Measurements from ENCODE around the gene BYSL. TPM values are rescaled to one million over a fixed set of nuclear protein-coding genes. Genes with fewer than 3 reads are reported as not detected.
A peak's percentile ranks its signal among the peaks of the same experiment; 100 is the strongest.

Gene BYSL
- total RNA-seq, 4 donors from 2014 or later: 6.3 to 19.4 (median 13.0) TPM

DNA sequence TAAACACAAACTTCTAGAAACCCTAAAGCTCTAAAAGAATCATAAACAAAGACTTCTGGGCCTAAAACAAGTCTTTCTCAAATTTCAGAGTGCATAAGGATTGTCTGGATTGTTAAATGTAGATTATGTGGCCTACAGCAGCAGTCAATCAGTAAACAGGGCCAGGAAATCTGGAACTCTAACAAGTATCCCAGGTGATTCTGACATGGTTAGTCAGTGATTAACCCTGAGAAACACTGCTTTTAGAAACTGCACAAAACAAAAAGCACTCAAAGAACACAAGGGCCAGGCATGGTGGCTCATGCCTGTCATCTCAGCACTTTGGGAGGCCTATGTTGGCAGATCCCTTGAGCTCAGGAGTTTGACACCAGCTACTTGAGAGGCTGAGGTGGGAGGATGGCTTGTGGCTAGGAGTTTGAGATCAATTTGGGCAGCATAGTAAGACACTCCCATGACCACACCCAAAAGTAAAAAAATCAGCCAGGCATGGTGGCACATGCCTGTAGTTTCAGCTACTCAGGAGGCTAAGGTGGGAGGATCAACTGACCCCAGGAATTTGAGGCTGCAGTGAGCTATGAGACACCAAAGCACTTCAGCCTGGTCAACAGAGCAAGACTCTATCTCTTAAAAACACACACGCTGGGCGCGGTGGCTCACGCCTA, 6.3 kb upstream of the BYSL start:
- Histone ChIP-seq H3K4me3 (no peak overlapping the region), H3K27ac (no peak overlapping the region), H3K9me3 (no peaks in the 10 kb centered on the region), H3K36me3 (peaks cover 0 to 71% (median 7%) of the 10 kb centered on the region in 3 donors), H3K4me1 (peaks cover 5 to 30% (median 14%) of the 10 kb centered on the region in 3 donors), H3K27me3 (no peaks in the 10 kb centered on the region)
- DNase-seq: no peak
- intact Hi-C loops (cut with DNase I): no loop called here
- WGBS, 2 donors: 98% methylated on average over 4 of the region's 4 CpGs; no CpG with 5 or more reads in 1 of the 2 donors
- TF ChIP-seq POLR2A (IDR thresholded peaks at IDR 0.05): no peak
- TF ChIP-seq, protein P1, sequence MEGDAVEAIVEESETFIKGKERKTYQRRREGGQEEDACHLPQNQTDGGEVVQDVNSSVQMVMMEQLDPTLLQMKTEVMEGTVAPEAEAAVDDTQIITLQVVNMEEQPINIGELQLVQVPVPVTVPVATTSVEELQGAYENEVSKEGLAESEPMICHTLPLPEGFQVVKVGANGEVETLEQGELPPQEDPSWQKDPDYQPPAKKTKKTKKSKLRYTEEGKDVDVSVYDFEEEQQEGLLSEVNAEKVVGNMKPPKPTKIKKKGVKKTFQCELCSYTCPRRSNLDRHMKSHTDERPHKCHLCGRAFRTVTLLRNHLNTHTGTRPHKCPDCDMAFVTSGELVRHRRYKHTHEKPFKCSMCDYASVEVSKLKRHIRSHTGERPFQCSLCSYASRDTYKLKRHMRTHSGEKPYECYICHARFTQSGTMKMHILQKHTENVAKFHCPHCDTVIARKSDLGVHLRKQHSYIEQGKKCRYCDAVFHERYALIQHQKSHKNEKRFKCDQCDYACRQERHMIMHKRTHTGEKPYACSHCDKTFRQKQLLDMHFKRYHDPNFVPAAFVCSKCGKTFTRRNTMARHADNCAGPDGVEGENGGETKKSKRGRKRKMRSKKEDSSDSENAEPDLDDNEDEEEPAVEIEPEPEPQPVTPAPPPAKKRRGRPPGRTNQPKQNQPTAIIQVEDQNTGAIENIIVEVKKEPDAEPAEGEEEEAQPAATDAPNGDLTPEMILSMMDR (IDR thresholded peaks at IDR 0.05): no peak

DNA sequence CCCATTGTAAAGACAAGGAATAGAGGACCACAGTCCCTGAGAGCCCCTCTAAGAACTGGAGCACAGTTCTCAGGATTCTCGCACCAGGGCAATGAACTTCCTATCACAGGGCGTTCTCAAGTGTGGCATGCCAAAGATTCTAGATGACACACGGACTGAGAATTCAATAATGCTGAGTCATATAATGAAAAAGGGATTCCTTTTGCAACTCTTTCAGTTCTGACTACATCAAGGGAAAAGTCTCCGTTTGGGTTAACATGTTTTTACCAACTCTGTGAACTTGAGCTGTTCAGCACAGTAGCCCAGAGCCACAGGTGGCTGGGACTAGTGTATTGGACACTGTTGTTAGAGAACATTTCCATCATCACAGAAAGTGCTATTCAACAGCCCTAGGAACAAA, 3.8 kb upstream of the BYSL start:
- H3K4me3 ChIP-seq: no peak overlapping the region
- 37 to 38% methylated on average over 4 of the region's 4 CpGs for WGBS, 2 donors
- TF ChIP-seq, protein P1 (IDR thresholded peaks at IDR 0.05): no peak
- no peaks in the 10 kb centered on the region for H3K27me3 ChIP-seq
- no peaks in the 10 kb centered on the region for H3K9me3 ChIP-seq
- peaks cover 0 to 47% (median 5%) of the 10 kb centered on the region in 3 donors for H3K36me3 ChIP-seq
- intact Hi-C loops (cut with DNase I): no loop called here
- H3K4me1 ChIP-seq: peaks cover 17 to 45% (median 26%) of the 10 kb centered on the region in 3 donors
- no peak for DNase-seq
- peak overlapping the region; percentile 19 to 65 (median 42) for H3K27ac ChIP-seq

GRCh38 chr6:41921712-41921998, 356 bp downstream of the BYSL start:
- Histone ChIP-seq H3K9me3 (no peaks in the 10 kb centered on the region), H3K36me3 (peaks cover 0 to 29% (median 0%) of the 10 kb centered on the region in 3 donors), H3K4me1 (peaks cover 23 to 63% (median 34%) of the 10 kb centered on the region in 3 donors), H3K4me3 (peak overlapping the region; percentile 65 to 99 (median 82)), H3K27ac (peak overlapping the region; percentile 97 to 99 (median 98)), H3K27me3 (no peaks in the 10 kb centered on the region)
- no peak for TF ChIP-seq POLR2A (IDR thresholded peaks at IDR 0.05)
- TF ChIP-seq, protein P1 (IDR thresholded peaks at IDR 0.05): no peak
- no peak for DNase-seq
- intact Hi-C loops (cut with DNase I): loop anchor here (10.0 kb wide), 1 partner anchor 127 kb away; no protein-coding TSS in a partner anchor
- 0% methylated on average over 16 to 19 of the region's 20 CpGs for WGBS, 2 donors

DNA sequence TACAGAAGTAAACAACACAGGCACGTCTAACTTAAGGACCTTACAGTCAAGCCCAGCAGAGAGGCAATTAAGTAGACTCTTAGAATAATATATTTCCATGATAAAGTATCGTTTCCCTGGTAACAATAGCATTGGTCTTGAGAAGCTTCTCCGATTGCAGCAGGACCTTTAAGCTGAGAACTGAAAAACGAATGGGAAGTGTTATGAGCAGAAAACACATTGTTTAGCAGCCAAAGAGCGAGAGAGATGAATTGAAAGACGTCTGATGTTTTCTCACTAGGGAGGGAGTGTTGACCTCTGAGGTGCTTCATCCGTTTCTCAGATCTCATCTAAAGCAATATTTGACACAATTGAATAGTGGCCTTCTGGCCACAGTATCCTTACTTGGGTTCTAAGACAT, 855 bp downstream of the BYSL start:
- H3K4me1 ChIP-seq: peaks cover 23 to 60% (median 33%) of the 10 kb centered on the region in 3 donors
- 2 to 3% methylated on average over 7 of the region's 7 CpGs for WGBS, 2 donors
- intact Hi-C loops (cut with DNase I): loop anchor here (10.0 kb wide), 1 partner anchor 127 kb away; no protein-coding TSS in a partner anchor

DNA sequence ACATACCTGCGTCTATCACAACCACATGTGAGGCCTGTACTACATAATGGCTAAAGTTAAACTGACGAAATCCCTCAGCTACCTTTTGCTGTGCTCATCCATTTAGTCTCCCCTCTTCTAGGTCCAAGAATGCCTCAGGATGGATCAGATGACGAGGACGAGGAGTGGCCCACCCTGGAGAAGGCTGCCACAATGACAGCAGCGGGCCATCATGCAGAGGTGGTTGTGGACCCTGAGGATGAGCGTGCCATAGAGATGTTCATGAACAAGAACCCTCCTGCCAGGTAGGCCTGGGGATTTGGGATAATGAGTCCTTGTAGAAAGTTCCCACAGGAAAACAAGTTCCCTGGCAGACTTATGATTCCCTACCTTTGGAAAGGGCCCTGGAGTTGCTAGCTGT, 6.0 kb downstream of the BYSL start:
- DNase-seq: no peak
- no peak overlapping the region for H3K27ac ChIP-seq
- 93 to 97% methylated on average over 2 to 6 of the region's 6 CpGs for WGBS, 2 donors
- no peaks in the 10 kb centered on the region for H3K27me3 ChIP-seq
- H3K4me3 ChIP-seq: no peak overlapping the region
- H3K9me3 ChIP-seq: no peaks in the 10 kb centered on the region
- peaks cover 7 to 25% (median 10%) of the 10 kb centered on the region in 3 donors for H3K4me1 ChIP-seq
- intact Hi-C loops (cut with DNase I): loop anchor here (10.0 kb wide), 1 partner anchor 132 kb away; no protein-coding TSS in a partner anchor
- TF ChIP-seq, protein P1 (IDR thresholded peaks at IDR 0.05): no peak
- TF ChIP-seq POLR2A (IDR thresholded peaks at IDR 0.05): no peak
- peaks cover 19 to 78% (median 42%) of the 10 kb centered on the region in 3 donors for H3K36me3 ChIP-seq

More for the DNA sequence above, 855 bp downstream of the BYSL start:
- Histone ChIP-seq H3K36me3 (peaks cover 0 to 28% (median 2%) of the 10 kb centered on the region in 3 donors), H3K27ac (peak overlapping the region in 3 of 4 donors; percentile 97 to 99 (median 99)), H3K27me3 (no peaks in the 10 kb centered on the region), H3K4me3 (peak overlapping the region; percentile 65 to 99 (median 82)), H3K9me3 (no peaks in the 10 kb centered on the region)
- TF ChIP-seq, protein P1 (IDR thresholded peaks at IDR 0.05): no peak
- TF ChIP-seq POLR2A (IDR thresholded peaks at IDR 0.05): no peak
- DNase-seq: no peak

Measured in esophagus squamous epithelium (tissue), 5 donors.